T-helper 9 cell (primary cell): ENCODE data around the gene EED.

ENCODE experiments used
- DNase-seq: peaks from one replicate; pipeline ENCODE4 v3.0.0-alpha.2; 2020
- total RNA-seq, 2 donors: gene quantifications; one replicate each; lab custom pipeline; 2026; lab: John Stamatoyannopoulos, UW

The EED gene
- 44.6 to 46.1 reads per million in 2 donors for total RNA-seq

- peak; percentile 93 for DNase-seq
Observed at GRCh38 chr11:86244522-86245368, at the start of gene EED. Gene EED, plus strand, starts transcription at chr11:86244753. Its CDS starts 477 bp downstream, at chr11:86245230.

DNA sequence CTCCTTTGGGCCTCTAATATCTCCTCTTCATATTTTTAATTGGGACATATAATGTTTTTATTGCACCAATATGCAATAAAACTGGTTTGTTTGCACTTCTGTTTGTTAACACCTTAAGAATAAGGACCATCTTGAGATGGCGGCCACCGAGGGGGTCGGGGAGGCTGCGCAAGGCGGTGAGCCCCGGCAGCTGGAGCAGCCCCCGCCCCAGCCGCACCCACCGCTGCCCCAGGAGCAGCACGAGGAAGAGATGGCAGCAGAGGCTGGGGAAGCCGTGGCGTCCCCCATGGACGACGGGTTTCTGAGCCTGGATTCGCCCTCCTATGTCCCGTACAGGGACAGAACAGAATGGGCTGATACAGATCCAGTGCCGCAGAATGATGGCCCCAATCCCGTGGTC is 49.6 kb upstream of the EED start:
- DNase-seq, result no peak

GRCh38 chr11:86196085-86196696 is 48.4 kb upstream of the EED start:
- DNase-seq, result no peak

- no peak for DNase-seq
Observed at GRCh38 chr11:86196913-86197312, 47.6 kb upstream of the EED start.

DNA sequence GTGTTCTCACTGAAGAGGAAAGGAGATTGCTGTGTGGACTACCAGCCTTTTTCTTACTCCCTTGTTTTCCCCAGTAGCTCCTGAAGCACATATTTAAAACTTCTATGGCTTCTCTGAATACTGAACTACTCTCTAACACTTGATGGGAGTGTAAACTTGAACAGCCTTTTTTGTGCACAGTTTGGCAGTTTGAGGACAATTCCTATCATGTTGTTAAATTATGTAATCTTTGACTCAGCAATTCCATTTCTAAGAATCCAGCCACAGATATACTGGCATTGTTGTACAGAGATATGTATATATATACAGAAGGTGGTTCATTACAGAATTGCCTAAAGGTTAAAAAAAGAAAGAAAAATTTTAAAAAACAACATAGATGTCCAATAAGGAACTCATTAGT is 47.1 kb upstream of the EED start:
- no peak for DNase-seq

GRCh38 chr11:86198139-86198538 is 46.4 kb upstream of the EED start:
- DNase-seq, result no peak

GRCh38 chr11:86199354-86199753 is 45.2 kb upstream of the EED start:
- DNase-seq, result no peak

DNA sequence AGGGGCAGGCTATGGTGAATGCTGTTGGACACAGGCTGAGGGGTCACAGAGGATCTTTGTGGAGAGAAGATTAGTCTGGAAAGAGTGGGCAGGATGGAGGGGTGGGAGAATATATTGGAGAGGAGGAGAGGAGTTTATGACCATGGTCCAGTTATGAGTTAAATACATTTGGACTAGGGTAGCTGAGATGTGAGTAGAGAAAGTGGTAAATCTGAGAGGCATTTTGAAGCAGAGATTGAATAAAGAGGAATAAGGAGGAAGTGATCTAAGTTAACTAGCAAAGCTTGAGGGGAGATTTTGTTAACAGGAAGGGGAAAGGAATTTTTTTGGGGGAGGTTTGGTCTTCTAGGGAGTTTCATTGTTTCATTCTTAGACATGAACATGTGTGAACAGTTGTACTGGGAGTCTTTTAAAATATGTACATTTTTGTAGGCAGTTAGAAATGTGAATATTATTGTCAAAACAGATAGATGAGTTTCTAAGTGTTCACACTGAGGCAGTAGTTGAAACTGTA is 43.1 kb upstream of the EED start:
- DNase-seq, result no peak

- no peak for DNase-seq
Observed at GRCh38 chr11:86202013-86202336, 42.6 kb upstream of the EED start.

GRCh38 chr11:86204356-86204755 is 40.2 kb upstream of the EED start:
- no peak for DNase-seq

DNA sequence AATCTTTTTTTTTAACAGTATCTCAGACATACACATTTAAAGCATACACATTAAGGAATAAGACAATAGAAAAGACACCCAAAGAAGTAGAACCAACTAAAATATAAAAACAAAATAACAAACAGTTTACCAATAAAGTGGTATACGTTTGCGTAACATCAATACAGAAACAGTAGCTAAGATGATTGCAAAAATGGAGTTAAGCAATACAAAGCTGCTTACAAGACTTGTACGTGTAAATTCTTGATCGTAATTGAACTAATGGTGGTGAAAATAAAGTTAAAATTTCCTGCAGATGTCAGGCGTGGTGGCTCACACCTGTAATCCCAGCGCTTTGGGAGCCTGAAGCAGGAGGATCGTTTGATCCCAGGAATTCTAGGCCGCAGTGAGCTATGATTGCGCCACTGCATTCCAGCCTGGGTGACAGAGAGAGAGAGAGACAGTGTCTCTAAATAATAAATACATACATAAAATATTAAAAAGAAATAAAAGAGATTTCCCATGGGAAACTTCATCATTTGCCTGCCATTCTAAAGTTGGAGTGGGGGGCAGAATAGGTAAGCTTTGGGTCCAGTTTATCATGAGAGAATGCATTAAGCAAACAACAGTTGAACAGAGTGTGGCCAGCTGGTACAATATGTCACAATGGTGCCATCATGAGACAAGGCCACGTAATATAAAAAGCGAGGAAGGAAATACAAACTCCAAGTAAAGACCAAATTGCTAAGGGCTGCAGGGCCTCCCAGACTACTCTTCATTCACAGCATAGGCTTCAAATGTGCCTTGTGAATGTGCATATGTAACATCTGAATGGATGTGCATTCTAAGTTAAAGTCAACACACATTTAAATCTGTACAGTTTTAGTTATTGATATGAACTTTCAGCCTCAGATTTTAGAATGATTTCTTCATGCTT is 38.9 kb upstream of the EED start:
- no peak for DNase-seq

GRCh38 chr11:86206337-86206695 is 38.2 kb upstream of the EED start:
- DNase-seq, result no peak

GRCh38 chr11:86207413-86207812 is 37.1 kb upstream of the EED start:
- DNase-seq, result no peak

DNA sequence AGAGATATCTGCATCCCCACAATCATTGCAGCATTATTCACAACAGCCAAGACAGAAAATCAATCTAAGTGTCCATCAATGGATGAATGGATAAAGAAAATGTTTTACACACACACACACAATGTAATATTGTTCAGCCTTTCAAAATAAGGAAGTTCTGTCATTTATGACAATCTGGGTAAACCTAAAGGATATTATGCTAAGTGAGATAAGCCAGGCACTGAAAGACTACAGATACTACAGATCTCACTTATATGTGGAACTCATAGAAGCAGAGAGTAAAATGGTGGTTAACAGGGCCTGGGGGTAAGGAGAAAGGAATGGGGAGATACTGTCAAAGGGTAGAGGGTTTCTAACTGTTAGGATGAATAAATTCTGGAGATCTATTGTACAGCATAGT is 36.0 kb upstream of the EED start:
- no peak for DNase-seq

GRCh38 chr11:86209806-86210657 is 34.5 kb upstream of the EED start:
- DNase-seq, result no peak

DNA sequence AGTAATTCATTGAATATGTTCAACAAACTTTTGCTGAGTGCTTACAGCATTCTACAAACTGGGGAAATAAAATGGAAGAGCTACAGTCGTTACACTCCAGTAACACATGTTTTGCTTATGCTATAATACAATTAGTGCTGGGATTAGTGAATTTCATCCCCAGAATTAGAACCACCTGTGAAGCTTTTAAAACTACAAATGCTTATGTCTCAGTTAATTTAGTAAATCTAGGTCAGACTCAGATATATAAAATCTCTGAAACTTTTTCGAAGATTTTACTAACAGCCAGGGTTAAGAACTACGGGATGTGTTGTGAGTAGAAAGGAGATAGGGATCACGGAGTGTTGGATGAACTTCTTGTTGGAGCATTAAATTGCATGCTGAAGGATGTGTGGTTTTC is 33.7 kb upstream of the EED start:
- no peak for DNase-seq

DNA sequence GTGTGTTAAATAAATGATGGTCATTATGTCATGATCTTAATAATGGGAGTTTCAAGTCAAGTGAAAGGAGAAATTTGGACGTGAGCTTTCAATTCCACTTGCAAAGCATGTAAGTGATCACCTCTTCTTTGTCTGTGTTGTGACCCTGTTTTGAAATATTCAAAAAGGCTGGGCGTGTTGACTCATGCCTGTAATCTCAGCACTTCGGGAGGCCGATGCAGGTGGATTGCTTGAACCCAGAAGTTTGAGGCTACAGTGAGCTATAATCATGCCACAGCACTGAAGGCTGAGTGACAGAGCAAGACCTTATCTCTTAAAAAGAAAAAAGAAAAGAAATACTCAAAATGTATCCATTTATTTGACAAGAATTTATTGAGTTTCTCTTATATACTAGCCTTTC is 32.9 kb upstream of the EED start:
- DNase-seq, result no peak

- DNase-seq, result no peak
Observed at GRCh38 chr11:86212019-86212611, 32.4 kb upstream of the EED start.

DNA sequence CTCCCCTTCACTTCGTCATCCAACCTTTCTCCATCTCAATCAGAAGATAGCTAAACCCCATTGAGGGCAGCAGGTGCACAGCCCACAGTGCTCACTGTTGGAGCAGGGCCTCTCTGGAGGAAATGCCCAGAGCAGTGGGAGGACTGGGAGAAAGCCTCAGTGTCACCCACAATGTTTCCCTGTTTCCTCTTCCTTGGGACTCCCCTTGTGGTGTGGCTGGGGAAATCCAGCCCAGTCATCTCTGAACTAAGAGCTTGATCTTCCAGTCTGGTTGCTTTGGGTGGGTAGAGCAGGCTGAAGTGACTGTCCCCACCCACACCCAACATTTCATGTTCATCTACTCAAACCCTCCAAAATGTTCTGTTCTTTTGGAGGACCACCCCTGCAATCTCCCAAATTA is 29.8 kb upstream of the EED start:
- no peak for DNase-seq

DNA sequence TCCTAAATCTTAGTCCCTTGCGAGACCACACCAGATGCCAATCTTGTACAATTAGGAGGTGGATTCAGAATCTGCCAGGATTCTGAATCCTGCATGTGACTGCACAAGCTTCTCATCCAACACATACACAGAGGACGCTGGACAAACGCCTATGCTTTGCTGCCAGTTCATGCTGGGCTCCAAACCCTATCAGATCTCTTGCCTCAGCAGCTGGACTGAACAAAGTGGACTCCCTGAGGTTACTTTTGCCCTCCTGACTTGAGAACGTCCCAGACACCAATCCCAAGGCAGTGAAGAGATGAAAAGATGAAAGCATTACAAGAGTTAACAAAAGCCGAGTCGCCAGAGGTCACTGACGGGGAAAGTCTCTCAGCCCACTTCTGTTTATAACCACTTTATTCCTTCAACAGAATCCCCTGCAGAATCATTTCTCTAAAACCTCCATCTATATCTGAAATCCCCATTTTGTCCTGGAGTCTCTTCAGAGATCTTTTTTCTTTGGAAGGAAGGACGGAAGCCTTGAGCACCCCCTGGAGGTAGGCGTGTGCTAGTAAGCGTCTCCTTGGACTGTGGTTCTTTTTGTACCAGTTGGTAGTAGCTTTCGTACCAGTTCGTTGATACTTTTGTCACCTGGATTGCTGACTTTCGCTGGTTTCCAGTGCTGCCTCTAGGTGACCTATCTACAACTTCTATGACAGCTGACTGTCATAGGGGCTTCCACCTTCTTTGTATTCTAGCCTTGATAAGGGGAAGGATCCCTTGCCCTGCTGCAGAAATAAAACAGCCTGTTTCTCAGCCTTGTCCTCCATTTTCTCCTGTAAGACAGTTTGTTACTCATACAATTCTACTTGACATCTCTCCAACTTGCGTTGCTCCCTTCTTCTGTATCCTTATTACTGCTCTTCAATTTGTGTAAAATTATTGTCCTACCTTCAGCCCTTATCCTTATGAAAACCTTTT is 26.1 kb upstream of the EED start:
- DNase-seq, result peak; percentile 47
